Measurements from ENCODE around the gene MRLN. TPM values are rescaled to one million over a fixed set of nuclear protein-coding genes. Genes with fewer than 3 reads are reported as not detected.
"Not testable (repeated sequence)": the region's sequence is repeated elsewhere in the genome, so short reads cannot be mapped to it uniquely, and the experiment has no call there.

Gene MRLN
- total RNA-seq, 1 experiment from 2014 or later: not detected

- H3K9me3 ChIP-seq (ENCODE audit: low read depth, low read length, poor library complexity, severe bottlenecking); intact Hi-C loops (cut with micrococcal nuclease; ENCODE audit: unreplicated experiment); H3K4me3 ChIP-seq (ENCODE audit: low read depth, low read length, poor library complexity, severe bottlenecking); DNase-seq (ENCODE audit: low spot score); H3K27ac ChIP-seq (ENCODE audit: low read depth, low read length, poor library complexity, severe bottlenecking); H3K36me3 ChIP-seq (ENCODE audit: insufficient read depth, low read length, poor library complexity, severe bottlenecking); BruUV-seq (replicated peaks); H3K27me3 ChIP-seq (replicated peaks; ENCODE audit: insufficient read depth, low read depth, low read length, poor library complexity); POLR2A ChIA-PET (ENCODE audit: low non-redundant PET); H3K4me1 ChIP-seq (ENCODE audit: insufficient read depth, low read length, poor library complexity, severe bottlenecking); CTCF ChIA-PET: not testable (repeated sequence)
Measured at GRCh38 chr10:59785476-59785875, 32.2 kb upstream of the MRLN start.

GRCh38 chr10:59781511-59781910 is 28.3 kb upstream of the MRLN start:
- BruUV-seq (replicated peaks): no TSS peak
- POLR2A ChIA-PET (ENCODE audit: low non-redundant PET): no interaction called here
- CTCF ChIA-PET: interaction anchor here (0.7 kb wide), 1 partner anchor 9 kb away, joined by 3 read pairs; no protein-coding TSS in a partner anchor

GRCh38 chr10:59779756-59780533 is 26.7 kb upstream of the MRLN start:
- POLR2A ChIA-PET (ENCODE audit: low non-redundant PET): no interaction called here

More at GRCh38 chr10:59781511-59781910, 28.3 kb upstream of the MRLN start:
- DNase-seq (ENCODE audit: low spot score): no peak
- TF ChIP-seq CTCF (conservative IDR thresholded peaks at IDR 0.05; ENCODE audit: low read depth, low read length) (no peak), EZH2 (IDR thresholded peaks at IDR 0.05; ENCODE audit: borderline replicate concordance, low read depth, low read length, poor library complexity, severe bottlenecking) (no peak)
- no peak overlapping the region for H3K27ac ChIP-seq (ENCODE audit: low read depth, low read length, poor library complexity, severe bottlenecking)
- no peaks in the 10 kb centered on the region for H3K9me3 ChIP-seq (ENCODE audit: low read depth, low read length, poor library complexity, severe bottlenecking)
- no peaks in the 10 kb centered on the region for H3K27me3 ChIP-seq (replicated peaks; ENCODE audit: insufficient read depth, low read depth, low read length, poor library complexity)
- no peaks in the 10 kb centered on the region for H3K4me1 ChIP-seq (ENCODE audit: insufficient read depth, low read length, poor library complexity, severe bottlenecking)
- intact Hi-C loops (cut with micrococcal nuclease; ENCODE audit: unreplicated experiment): no loop called here
- H3K36me3 ChIP-seq (ENCODE audit: insufficient read depth, low read length, poor library complexity, severe bottlenecking): no peaks in the 10 kb centered on the region
- H3K4me3 ChIP-seq (ENCODE audit: low read depth, low read length, poor library complexity, severe bottlenecking): no peak overlapping the region

More at GRCh38 chr10:59779756-59780533, 26.7 kb upstream of the MRLN start:
- no TSS peak for BruUV-seq (replicated peaks)
- Histone ChIP-seq H3K4me1 (ENCODE audit: insufficient read depth, low read length, poor library complexity, severe bottlenecking) (no peaks in the 10 kb centered on the region), H3K4me3 (ENCODE audit: low read depth, low read length, poor library complexity, severe bottlenecking) (no peak overlapping the region), H3K9me3 (ENCODE audit: low read depth, low read length, poor library complexity, severe bottlenecking) (no peaks in the 10 kb centered on the region), H3K27ac (ENCODE audit: low read depth, low read length, poor library complexity, severe bottlenecking) (no peak overlapping the region), H3K36me3 (ENCODE audit: insufficient read depth, low read length, poor library complexity, severe bottlenecking) (no peaks in the 10 kb centered on the region), H3K27me3 (replicated peaks; ENCODE audit: insufficient read depth, low read depth, low read length, poor library complexity) (no peaks in the 10 kb centered on the region)
- no peak for DNase-seq (ENCODE audit: low spot score)
- CTCF ChIA-PET: interaction anchor here (0.8 kb wide), 1 partner anchor 51 kb away, joined by 4 read pairs; no protein-coding TSS in a partner anchor
- TF ChIP-seq EZH2 (IDR thresholded peaks at IDR 0.05; ENCODE audit: borderline replicate concordance, low read depth, low read length, poor library complexity, severe bottlenecking): no peak
- no peak for TF ChIP-seq CTCF (conservative IDR thresholded peaks at IDR 0.05; ENCODE audit: low read depth, low read length)
- intact Hi-C loops (cut with micrococcal nuclease; ENCODE audit: unreplicated experiment): no loop called here

All from A673 (cell line).